GM20431 (cell line): ENCODE results near the gene ST7.
"Not testable (repeated sequence)": the region's sequence is repeated elsewhere in the genome, so short reads cannot be mapped to it uniquely, and the experiment has no call there.

Source experiments
- in situ Hi-C: fragments of 300-500 bp; cut with MseI, MboI; formaldehyde crosslinking; loops from one replicate; pipeline ENCODE4 v1.15.0; 2020; ENCODE audit warnings: low sequenced_read_pairs; ENCODE audit not compliant: unreplicated experiment

Gene ST7

GRCh38 chr7:116971153-116971552 lies 17.9 kb downstream of the ST7 start:
- in situ Hi-C loops: not testable (repeated sequence)

- in situ Hi-C loops: no loop called here
Observed at GRCh38 chr7:116971869-116972268, 18.6 kb downstream of the ST7 start.

- in situ Hi-C loops: not testable (repeated sequence)
Observed at GRCh38 chr7:116975024-116975423, 21.7 kb downstream of the ST7 start.

GRCh38 chr7:116977172-116977571 lies 23.9 kb downstream of the ST7 start:
- in situ Hi-C loops: no loop called here

- in situ Hi-C loops: no loop called here
Observed at GRCh38 chr7:116978006-116978405, 24.7 kb downstream of the ST7 start.

- in situ Hi-C loops: no loop called here
Observed at GRCh38 chr7:116979430-116979829, 26.1 kb downstream of the ST7 start.

GRCh38 chr7:116980354-116980753 lies 27.1 kb downstream of the ST7 start:
- in situ Hi-C loops: no loop called here

GRCh38 chr7:116981939-116982338 lies 28.6 kb downstream of the ST7 start:
- in situ Hi-C loops: no loop called here

GRCh38 chr7:116984511-116984910 lies 31.2 kb downstream of the ST7 start:
- in situ Hi-C loops: no loop called here

GRCh38 chr7:116984917-116985316 lies 31.6 kb downstream of the ST7 start:
- in situ Hi-C loops: no loop called here

GRCh38 chr7:116985575-116985974 lies 32.3 kb downstream of the ST7 start:
- in situ Hi-C loops: no loop called here

GRCh38 chr7:116986611-116987565 lies 33.6 kb downstream of the ST7 start:
- in situ Hi-C loops: no loop called here

- in situ Hi-C loops: no loop called here
Observed at GRCh38 chr7:116988363-116988989, 35.2 kb downstream of the ST7 start.

- in situ Hi-C loops: no loop called here
Observed at GRCh38 chr7:116990056-116990455, 36.8 kb downstream of the ST7 start.

- in situ Hi-C loops: no loop called here
Observed at GRCh38 chr7:116991233-116991632, 37.9 kb downstream of the ST7 start.

- in situ Hi-C loops: no loop called here
Observed at GRCh38 chr7:116994611-116995010, 41.3 kb downstream of the ST7 start.

- in situ Hi-C loops: no loop called here
Observed at GRCh38 chr7:116997972-116998371, 44.7 kb downstream of the ST7 start.

- in situ Hi-C loops: no loop called here
Observed at GRCh38 chr7:116998567-116999175, 45.4 kb downstream of the ST7 start.

- in situ Hi-C loops: no loop called here
Observed at GRCh38 chr7:116999311-116999710, 46.0 kb downstream of the ST7 start.

GRCh38 chr7:117001283-117001682 lies 48.0 kb downstream of the ST7 start:
- in situ Hi-C loops: no loop called here

GRCh38 chr7:117004899-117005298 lies 51.6 kb downstream of the ST7 start:
- in situ Hi-C loops: no loop called here
